Esophagus squamous epithelium (tissue), 5 donors: ENCODE data around the gene LIX1. TPM values are rescaled to one million over a fixed set of nuclear protein-coding genes. Genes with fewer than 3 reads are reported as not detected.
A peak's percentile ranks its signal among the peaks of the same experiment; 100 is the strongest.

ENCODE experiments used
- DNase-seq: peaks from one replicate; lab custom pipeline; 2025; lab: John Stamatoyannopoulos, UW
- H3K27ac ChIP-seq, 4 donors: fragments of 200-600 bp; sonication (generic); one replicate each; pipeline ENCODE4 v1.5.1; 2016 to 2019; ENCODE audit warnings: mild to moderate bottlenecking in 1 of 4
- H3K27me3 ChIP-seq, 4 donors: fragments of 200-600 bp; sonication (generic); 1 replicate in 3 of 4; 2 replicates in 1 of 4; pipeline versions ENCODE4 v1.5.1 to v1.6.0; 2017 to 2021; ENCODE audit warnings: antibody characterized with exemption in 1 of 4
- H3K36me3 ChIP-seq, 3 donors: fragments of 200-600 bp; sonication (generic); one replicate each; pipeline ENCODE4 v1.5.1; 2016 to 2019
- H3K4me1 ChIP-seq, 3 donors: fragments of 200-600 bp; sonication (generic); one replicate each; pipeline ENCODE4 v1.5.1; 2017 to 2019
- H3K4me3 ChIP-seq, 4 donors: fragments of 200-600 bp; sonication (generic); 1 replicate in 3 of 4; 2 replicates in 1 of 4; pipeline ENCODE4 v1.5.1; 2016 to 2019; ENCODE audit warnings: mild to moderate bottlenecking in 2 of 4, moderate library complexity in 1 of 4
- H3K9me3 ChIP-seq, 3 donors: fragments of 200-600 bp; sonication (generic); one replicate each; pipeline ENCODE4 v1.5.1; 2016 to 2019
- POLR2A ChIP-seq, 4 donors: fragments of 450-650 bp; IDR thresholded peaks; one replicate each; pipeline ENCODE4 v1.6.1; 2017; ENCODE audit warnings: antibody characterized with exemption in 4 of 4, mild to moderate bottlenecking in 4 of 4, moderate library complexity in 3 of 4
- WGBS, 2 donors: methylation state at CpG; one replicate each; pipeline ENCODE4 v1.1.5; 2018; 5-methylcytosine and 5-hydroxymethylcytosine counted together
- intact Hi-C: fragments of 100-400 bp; cut with DNase I; formaldehyde crosslinking; loops from one replicate; pipeline ENCODE4 v1.15.0; 2022
- total RNA-seq, 4 donors: library from RNA; depleted of rRNA; stranded (reverse); fragments of >200 nt; gene quantifications; one replicate each; pipeline ENCODE4 v1.1.0, GENCODE V29; 2016
- TF ChIP-seq, protein P1 (sequence below), 6 experiments: fragments of 450-650 bp in 4 of 6; fragments of 200-600 bp in 2 of 6; sonication (generic) in 2 of 6; IDR thresholded peaks; one replicate each; pipeline ENCODE4 v1.5.1; 2016 to 2019; ENCODE audit warnings: antibody characterized with exemption in 6 of 6, mild to moderate bottlenecking in 4 of 6, moderate library complexity in 4 of 6
- donor health status: DM: yes; HTN: yes; CAD: no.

LIX1 gene
- total RNA-seq, 4 donors from 2014 or later: not detected

DNA sequence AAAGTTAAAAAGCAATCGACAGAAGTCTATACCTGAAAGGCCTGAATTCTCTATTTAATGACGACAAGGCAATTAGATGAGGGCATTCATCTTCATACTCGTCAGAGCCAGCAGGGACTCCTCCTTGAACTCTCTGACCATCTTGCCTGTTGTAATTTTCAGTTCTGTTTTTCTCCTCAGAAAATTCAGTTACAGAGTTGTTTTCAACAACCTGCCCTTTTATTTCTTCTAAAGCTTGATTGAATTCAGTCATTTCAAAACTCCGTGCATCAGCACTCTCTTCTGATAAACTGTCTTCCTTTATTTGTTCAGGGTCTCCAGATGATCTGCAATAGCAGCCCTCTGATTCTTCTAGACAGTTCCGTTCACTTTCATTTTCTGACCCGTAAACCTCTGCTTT, 25.0 kb upstream of the LIX1 start:
- H3K4me3 ChIP-seq: no peak overlapping the region
- WGBS, 2 donors: 63 to 68% methylated on average over 6 of the region's 6 CpGs
- peaks cover 0 to 97% (median 16%) of the 10 kb centered on the region in 3 donors for H3K36me3 ChIP-seq
- H3K27ac ChIP-seq: no peak overlapping the region
- no peaks in the 10 kb centered on the region for H3K9me3 ChIP-seq
- H3K27me3 ChIP-seq: no peaks in the 10 kb centered on the region
- H3K4me1 ChIP-seq: no peaks in the 10 kb centered on the region
- intact Hi-C loops: loop anchor here (10.0 kb wide), 1 partner anchor 413 kb away; no protein-coding TSS in a partner anchor
- DNase-seq: no peak
- no peak for TF ChIP-seq POLR2A (IDR thresholded peaks at IDR 0.05)
- TF ChIP-seq, protein P1, sequence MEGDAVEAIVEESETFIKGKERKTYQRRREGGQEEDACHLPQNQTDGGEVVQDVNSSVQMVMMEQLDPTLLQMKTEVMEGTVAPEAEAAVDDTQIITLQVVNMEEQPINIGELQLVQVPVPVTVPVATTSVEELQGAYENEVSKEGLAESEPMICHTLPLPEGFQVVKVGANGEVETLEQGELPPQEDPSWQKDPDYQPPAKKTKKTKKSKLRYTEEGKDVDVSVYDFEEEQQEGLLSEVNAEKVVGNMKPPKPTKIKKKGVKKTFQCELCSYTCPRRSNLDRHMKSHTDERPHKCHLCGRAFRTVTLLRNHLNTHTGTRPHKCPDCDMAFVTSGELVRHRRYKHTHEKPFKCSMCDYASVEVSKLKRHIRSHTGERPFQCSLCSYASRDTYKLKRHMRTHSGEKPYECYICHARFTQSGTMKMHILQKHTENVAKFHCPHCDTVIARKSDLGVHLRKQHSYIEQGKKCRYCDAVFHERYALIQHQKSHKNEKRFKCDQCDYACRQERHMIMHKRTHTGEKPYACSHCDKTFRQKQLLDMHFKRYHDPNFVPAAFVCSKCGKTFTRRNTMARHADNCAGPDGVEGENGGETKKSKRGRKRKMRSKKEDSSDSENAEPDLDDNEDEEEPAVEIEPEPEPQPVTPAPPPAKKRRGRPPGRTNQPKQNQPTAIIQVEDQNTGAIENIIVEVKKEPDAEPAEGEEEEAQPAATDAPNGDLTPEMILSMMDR (IDR thresholded peaks at IDR 0.05): no peak

DNA sequence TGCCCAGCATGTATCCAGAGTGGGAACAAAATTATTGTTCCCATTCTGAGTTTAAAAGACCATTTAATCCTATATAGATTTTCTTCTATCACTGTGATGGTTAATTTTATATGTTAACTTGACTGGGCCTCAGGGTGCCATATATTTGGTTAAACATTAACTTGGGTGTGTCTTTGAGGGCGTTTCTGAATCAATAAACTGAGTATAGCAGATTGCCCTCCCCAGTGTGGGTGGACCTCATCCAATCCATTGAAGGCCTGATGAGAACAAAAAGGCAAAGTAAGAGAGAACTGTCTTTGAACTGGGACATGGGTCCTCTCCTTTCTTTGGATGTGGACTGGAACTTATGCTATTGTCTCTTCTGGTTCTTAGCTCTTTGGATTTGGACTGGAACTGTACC, 23.3 kb upstream of the LIX1 start:
- Histone ChIP-seq H3K27me3 (no peaks in the 10 kb centered on the region), H3K36me3 (peaks cover 0 to 96% (median 13%) of the 10 kb centered on the region in 3 donors), H3K4me3 (no peak overlapping the region), H3K9me3 (no peaks in the 10 kb centered on the region), H3K27ac (no peak overlapping the region), H3K4me1 (no peaks in the 10 kb centered on the region)
- intact Hi-C loops: loop anchor here (10.0 kb wide), 1 partner anchor 411 kb away; no protein-coding TSS in a partner anchor
- TF ChIP-seq, protein P1 (IDR thresholded peaks at IDR 0.05): no peak
- no peak for TF ChIP-seq POLR2A (IDR thresholded peaks at IDR 0.05)
- WGBS, 2 donors: 0 to 36% methylated on average over 1 of the region's 1 CpG
- no peak for DNase-seq

DNA sequence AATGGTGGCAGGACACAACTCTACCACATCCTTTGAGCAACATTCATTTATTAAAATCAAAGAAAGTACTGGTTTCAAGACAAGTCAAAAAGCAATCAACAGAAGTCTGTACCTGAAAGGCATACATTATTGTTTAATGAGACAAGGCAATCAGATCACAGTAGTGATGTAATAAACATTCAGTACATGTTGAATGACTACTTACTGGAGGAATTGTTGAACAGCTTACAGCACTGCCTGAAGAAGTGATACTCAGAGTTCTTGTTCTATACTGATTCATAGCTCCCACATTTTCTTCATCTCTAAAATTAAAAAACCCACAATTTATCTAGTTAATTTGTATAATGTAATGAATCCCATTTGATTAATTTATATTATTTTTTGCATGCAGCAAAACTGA, 22.4 kb upstream of the LIX1 start:
- no peak overlapping the region for H3K27ac ChIP-seq
- DNase-seq: no peak
- intact Hi-C loops: loop anchor here (5.0 to 10.0 kb wide), 2 partner anchors 293 to 410 kb away; no protein-coding TSS in a partner anchor

DNA sequence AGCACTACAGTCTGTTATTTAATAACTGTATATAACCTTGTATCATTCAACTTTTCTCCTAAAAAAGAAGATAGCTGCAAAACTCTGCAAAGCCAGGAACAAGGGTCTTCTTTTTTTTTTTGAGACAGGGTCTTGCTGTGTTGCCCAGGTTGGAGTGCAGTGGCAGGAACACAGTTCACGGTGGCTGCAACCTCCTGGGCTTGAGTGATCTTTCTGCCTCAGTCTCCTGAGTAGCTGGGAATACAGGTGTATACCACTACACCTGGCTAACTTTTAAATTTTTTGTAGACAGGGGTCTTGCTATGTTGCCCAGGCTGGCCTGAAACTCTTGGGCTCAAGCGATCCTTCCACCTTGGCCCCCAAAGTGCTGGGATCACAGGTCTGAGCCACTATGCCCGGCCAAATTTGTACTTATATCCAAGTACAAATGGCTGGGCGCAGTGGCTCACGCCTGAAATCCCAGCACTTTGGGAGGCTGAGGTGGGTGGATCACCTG, 21.4 kb upstream of the LIX1 start:
- 91 to 100% methylated on average over 1 to 3 of the region's 5 CpGs for WGBS, 2 donors
- peaks cover 0 to 94% (median 7%) of the 10 kb centered on the region in 3 donors for H3K36me3 ChIP-seq

More for the DNA sequence above, 22.4 kb upstream of the LIX1 start:
- Histone ChIP-seq H3K9me3 (no peaks in the 10 kb centered on the region), H3K4me3 (no peak overlapping the region), H3K27me3 (no peaks in the 10 kb centered on the region), H3K4me1 (no peaks in the 10 kb centered on the region), H3K36me3 (peaks cover 0 to 96% (median 8%) of the 10 kb centered on the region in 3 donors)
- no peak for TF ChIP-seq POLR2A (IDR thresholded peaks at IDR 0.05)
- TF ChIP-seq, protein P1 (IDR thresholded peaks at IDR 0.05): no peak

DNA sequence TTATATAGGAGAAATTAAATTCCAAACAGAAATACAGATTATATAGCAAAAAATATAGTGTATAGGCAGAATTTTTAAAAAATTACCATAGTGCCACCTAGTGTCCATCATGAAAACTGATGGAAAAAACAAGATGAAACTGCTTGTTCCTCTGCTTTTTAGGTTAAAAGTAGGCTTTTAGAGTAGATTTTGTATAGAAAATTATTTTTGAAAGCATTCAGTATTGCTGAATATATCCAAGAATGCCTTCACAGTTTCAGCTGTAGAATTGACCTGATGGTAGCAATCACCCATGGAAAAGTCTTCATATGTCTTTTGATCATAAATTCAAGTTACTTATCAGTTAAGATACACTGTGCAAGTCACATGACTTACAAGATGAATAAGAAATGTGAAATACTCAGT, 21.0 kb upstream of the LIX1 start:
- Histone ChIP-seq H3K27ac (no peak overlapping the region), H3K9me3 (peaks cover 0 to 4% (median under 1%) of the 10 kb centered on the region in 3 donors), H3K27me3 (no peaks in the 10 kb centered on the region), H3K4me3 (no peak overlapping the region), H3K4me1 (no peaks in the 10 kb centered on the region), H3K36me3 (peaks cover 0 to 92% (median 7%) of the 10 kb centered on the region in 3 donors)
- TF ChIP-seq POLR2A (IDR thresholded peaks at IDR 0.05): no peak
- TF ChIP-seq, protein P1 (IDR thresholded peaks at IDR 0.05): peak in 4 of 6 experiments; percentile 43 to 64 (median 55)
- no peak for DNase-seq
- intact Hi-C loops: loop anchor here (5.0 to 10.0 kb wide), 2 partner anchors 291 to 409 kb away; no protein-coding TSS in a partner anchor

More for the DNA sequence above, 21.4 kb upstream of the LIX1 start:
- H3K27me3 ChIP-seq: no peaks in the 10 kb centered on the region
- no peak overlapping the region for H3K27ac ChIP-seq
- no peaks in the 10 kb centered on the region for H3K4me1 ChIP-seq
- DNase-seq: no peak
- H3K4me3 ChIP-seq: no peak overlapping the region
- intact Hi-C loops: loop anchor here (5.0 to 10.0 kb wide), 2 partner anchors 292 to 409 kb away; no protein-coding TSS in a partner anchor
- TF ChIP-seq, protein P1 (IDR thresholded peaks at IDR 0.05): no peak
- no peak for TF ChIP-seq POLR2A (IDR thresholded peaks at IDR 0.05)
- no peaks in the 10 kb centered on the region for H3K9me3 ChIP-seq
